Mononuclear cell (primary cell): ENCODE measurements around the gene SHC3. TPM values are rescaled to one million over a fixed set of nuclear protein-coding genes. Genes with fewer than 3 reads are reported as not detected.

Source experiments
- H3K27me3 ChIP-seq: 2 replicates; pipeline ENCODE4 v1.6.0; 2011; ENCODE audit warnings: low read length, control low read depth; ENCODE audit not compliant: insufficient read depth
- H3K4me1 ChIP-seq: 2 replicates; pipeline ENCODE4 v1.5.1; 2011; ENCODE audit warnings: mild to moderate bottlenecking, low read length, control low read depth; ENCODE audit not compliant: insufficient read depth
- H3K4me3 ChIP-seq: 2 replicates; pipeline ENCODE4 v1.5.1; 2011; ENCODE audit warnings: mild to moderate bottlenecking, low read length, moderate library complexity
- H3K9me3 ChIP-seq: 2 replicates; pipeline ENCODE4 v1.5.1; 2011; ENCODE audit warnings: low read depth, mild to moderate bottlenecking, control low read depth, low read length
- total RNA-seq: library from RNA; depleted of rRNA; stranded (reverse); fragments of >200 nt; gene quantifications from one replicate; pipeline ENCODE4 v1.2.3, GENCODE V29; 2012

The SHC3 gene
- total RNA-seq, 1 donor: under 0.01 TPM

DNA sequence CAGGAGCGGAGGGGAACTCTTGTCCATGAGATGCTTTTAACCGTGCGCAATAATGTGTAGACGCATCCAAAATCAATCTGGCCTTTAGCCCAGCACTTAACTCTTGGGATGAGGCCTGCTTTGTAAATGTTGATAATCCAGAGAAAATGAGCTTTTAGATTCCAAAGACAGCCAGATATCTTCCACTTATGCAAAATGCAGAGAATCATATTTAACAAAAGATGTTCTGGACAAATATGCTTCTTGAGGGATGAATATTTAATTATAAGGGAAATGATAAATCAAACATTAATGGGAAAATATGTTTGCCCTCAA is 181.7 kb downstream of the SHC3 start:
- H3K9me3 ChIP-seq: no peaks in the 10 kb centered on the region
- no peak overlapping the region for H3K4me3 ChIP-seq
- H3K27me3 ChIP-seq: peaks cover 7% of the 10 kb centered on the region
- peaks cover 30% of the 10 kb centered on the region for H3K4me1 ChIP-seq

DNA sequence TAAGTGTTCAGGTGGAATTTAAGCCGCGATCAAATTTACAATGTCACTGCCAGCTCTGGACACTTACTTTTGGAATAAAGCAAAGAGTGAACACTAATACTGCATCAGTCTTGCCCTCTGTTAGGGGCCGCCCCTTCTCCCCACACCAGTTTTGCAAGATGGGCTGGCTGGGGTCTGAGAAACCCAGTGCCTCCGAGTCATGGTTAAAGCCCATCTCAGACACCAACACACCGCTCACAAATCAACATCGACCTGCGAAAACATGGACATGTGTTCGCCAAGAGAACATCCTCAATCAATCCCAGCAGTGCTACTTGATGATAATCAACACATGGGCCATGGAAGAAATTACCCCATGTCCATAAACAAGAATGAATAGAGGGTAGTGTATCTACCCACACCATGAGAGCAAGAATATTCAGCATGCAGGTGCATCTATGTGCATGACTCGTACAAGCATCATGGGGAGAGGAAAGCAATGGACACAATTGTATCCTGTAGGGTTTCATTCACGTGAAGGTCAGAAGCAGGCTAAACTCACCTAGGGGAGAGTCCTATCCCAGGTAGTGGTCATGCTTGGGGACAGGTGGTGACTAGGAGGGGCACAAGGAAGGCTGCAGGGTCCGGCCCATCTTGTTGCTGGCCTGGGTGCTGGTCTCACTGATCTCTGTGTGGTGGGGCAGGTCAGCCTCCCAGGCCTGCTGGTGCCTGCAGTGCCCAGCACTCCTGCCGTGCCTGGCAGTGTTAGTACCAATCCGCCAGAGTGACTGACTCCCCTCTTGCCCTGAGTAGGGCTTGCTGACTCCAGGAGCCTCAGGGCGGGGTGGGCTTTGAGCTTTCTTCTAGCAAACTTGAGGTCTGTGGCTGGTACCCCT is 182.3 kb downstream of the SHC3 start:
- no peak overlapping the region for H3K4me3 ChIP-seq
- H3K9me3 ChIP-seq: no peaks in the 10 kb centered on the region
- H3K27me3 ChIP-seq: peaks cover 7% of the 10 kb centered on the region
- peaks cover 35% of the 10 kb centered on the region for H3K4me1 ChIP-seq

DNA sequence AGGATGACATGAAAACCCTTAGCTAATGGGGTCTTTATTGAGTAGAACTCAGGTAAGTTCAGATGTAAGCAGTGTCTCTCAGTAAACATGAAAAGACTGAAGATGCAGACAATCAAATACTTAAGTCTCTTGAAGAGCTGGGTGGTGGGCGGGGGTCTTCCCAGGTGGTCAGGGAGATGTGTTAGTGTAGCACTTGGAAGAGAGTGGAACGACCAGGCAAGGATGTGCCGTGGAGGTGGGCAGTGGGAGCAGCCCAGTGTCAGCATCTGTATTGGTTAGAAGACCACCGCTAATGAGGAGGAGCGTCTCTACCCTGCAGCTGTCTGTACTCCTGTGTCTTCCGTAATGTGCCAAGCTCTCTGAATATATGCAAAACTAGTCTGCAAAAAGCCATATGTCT is 183.0 kb downstream of the SHC3 start:
- Histone ChIP-seq H3K4me3 (no peak overlapping the region), H3K27me3 (peaks cover 7% of the 10 kb centered on the region), H3K4me1 (peaks cover 32% of the 10 kb centered on the region), H3K9me3 (no peaks in the 10 kb centered on the region)

DNA sequence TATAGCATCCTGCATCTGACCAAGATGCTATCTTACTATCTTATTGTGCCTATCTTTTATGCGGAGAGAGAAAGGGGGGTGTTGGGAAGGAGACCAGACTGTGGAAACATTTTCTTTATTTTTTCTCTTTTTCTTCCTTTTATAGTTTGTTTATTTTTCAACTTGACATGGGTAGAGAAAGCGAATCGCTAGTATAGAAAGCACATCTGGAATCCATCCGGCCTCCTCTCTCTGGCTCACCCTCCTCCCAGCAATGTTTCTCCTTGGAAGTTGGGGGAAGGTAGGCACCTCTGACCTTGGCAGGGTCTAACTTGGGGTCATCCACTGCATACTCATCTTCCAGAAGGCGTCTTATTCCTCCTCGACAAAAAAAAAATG is 183.4 kb downstream of the SHC3 start:
- peaks cover 34% of the 10 kb centered on the region for H3K4me1 ChIP-seq
- H3K9me3 ChIP-seq: no peaks in the 10 kb centered on the region
- H3K27me3 ChIP-seq: peaks cover 7% of the 10 kb centered on the region
- H3K4me3 ChIP-seq: no peak overlapping the region

DNA sequence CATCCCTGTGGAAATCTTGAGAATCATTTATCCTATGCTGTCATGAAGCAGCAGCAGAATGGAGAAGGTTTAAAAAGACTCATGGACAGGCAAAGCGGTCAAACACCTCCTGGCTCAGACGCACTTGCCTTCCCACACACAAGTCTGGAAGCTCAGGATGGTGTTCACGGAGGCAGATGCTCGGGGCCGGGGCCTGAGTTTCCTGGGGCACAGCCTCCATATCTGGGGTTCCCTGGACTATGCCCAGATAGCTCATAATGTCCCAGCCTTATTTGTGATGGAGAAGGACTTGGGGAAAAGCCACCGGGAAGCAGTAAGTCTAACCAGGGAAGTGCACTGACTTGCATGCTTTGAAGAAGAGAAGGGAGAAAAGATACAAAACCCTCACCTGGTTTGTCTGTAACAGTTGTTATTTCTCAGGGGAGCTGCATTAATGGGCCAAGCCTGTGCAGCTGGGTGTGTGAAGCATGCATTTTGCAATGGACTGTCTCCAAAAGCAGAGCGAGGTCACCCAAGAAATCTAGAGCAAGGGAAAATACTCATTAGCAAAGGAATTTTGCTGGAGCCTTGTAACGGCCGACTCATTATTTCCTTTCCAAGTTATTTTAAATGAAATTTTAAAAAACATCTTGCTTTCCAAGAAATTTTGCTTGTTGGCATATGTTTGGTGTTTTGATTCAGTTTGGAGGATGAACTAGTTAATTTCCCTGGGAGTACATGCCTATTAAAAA is 184.0 kb downstream of the SHC3 start:
- Histone ChIP-seq H3K9me3 (no peaks in the 10 kb centered on the region), H3K27me3 (peaks cover 7% of the 10 kb centered on the region), H3K4me3 (no peak overlapping the region), H3K4me1 (peaks cover 39% of the 10 kb centered on the region)

DNA sequence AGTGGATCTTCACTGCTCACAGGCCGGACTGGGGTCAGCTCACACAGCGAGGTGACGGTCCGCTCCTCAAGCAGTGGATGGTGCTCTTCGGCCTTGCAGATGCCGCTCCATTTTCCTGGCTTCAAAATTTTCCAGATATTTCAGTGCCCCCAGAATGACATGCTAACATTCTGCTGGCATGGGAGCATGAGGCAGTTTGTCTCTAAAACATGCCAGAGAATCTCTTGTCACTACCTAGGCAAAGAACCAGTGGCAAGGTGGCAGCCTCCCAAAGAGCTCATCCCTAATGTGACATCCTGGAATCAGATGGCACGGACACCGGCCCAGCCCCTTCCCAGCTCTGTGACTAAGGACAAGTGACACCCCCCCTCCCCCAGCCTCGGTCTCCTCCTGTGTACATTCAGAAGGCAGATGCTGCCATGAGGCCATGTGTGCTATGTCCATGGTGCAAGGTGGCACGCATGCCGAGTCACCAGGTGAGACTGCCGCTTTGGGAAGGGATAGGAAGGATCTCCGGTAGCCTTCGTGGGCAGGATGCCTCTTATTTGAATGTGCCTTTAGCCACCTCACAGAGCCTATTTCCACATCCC is 184.7 kb downstream of the SHC3 start:
- Histone ChIP-seq H3K27me3 (peaks cover 7% of the 10 kb centered on the region), H3K4me1 (peaks cover 46% of the 10 kb centered on the region), H3K9me3 (no peaks in the 10 kb centered on the region), H3K4me3 (no peak overlapping the region)

DNA sequence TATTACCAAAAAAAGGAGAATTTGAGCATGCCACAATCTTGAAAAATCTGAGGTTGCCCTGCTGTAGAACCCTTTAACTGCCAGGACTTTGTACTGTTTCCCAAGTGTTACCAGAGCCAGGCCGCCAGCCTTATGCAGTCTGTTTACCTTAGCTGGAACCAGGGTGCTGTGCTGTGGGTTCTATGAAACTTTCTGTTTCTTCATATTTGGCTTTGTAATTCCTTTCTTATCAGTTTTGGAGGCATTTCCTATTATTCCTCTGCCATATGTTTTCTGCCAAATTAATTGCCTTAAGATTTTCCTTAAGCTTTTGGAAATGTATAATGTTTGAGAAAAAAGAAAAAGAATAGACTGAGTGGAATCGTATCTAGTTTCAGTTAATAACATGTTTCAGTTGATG is 185.3 kb downstream of the SHC3 start:
- peaks cover 7% of the 10 kb centered on the region for H3K27me3 ChIP-seq
- H3K4me1 ChIP-seq: peaks cover 52% of the 10 kb centered on the region
- H3K9me3 ChIP-seq: no peaks in the 10 kb centered on the region
- peak overlapping the region; percentile 51 for H3K4me3 ChIP-seq

DNA sequence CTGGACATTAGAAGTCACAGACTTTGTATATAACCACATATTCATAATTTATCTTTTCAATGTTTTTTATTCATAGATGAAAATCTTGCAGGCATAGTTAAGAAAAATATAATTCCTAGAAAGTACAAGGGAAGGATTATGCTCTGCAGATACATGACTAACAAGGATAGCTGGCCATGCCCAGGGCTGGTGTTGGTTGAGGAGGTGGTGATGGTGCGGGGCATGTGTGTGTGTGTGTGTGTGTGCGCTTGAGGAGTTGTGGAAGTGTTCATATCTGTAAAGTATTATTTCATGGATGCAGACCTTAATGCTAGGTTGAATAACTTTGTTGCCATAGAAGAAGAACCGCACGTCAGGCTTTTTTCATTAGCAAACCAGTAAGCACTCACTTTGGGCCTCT is 186.1 kb downstream of the SHC3 start:
- no peaks in the 10 kb centered on the region for H3K9me3 ChIP-seq
- peaks cover 7% of the 10 kb centered on the region for H3K27me3 ChIP-seq
- H3K4me3 ChIP-seq: peak overlapping the region; percentile 51
- H3K4me1 ChIP-seq: peaks cover 52% of the 10 kb centered on the region

DNA sequence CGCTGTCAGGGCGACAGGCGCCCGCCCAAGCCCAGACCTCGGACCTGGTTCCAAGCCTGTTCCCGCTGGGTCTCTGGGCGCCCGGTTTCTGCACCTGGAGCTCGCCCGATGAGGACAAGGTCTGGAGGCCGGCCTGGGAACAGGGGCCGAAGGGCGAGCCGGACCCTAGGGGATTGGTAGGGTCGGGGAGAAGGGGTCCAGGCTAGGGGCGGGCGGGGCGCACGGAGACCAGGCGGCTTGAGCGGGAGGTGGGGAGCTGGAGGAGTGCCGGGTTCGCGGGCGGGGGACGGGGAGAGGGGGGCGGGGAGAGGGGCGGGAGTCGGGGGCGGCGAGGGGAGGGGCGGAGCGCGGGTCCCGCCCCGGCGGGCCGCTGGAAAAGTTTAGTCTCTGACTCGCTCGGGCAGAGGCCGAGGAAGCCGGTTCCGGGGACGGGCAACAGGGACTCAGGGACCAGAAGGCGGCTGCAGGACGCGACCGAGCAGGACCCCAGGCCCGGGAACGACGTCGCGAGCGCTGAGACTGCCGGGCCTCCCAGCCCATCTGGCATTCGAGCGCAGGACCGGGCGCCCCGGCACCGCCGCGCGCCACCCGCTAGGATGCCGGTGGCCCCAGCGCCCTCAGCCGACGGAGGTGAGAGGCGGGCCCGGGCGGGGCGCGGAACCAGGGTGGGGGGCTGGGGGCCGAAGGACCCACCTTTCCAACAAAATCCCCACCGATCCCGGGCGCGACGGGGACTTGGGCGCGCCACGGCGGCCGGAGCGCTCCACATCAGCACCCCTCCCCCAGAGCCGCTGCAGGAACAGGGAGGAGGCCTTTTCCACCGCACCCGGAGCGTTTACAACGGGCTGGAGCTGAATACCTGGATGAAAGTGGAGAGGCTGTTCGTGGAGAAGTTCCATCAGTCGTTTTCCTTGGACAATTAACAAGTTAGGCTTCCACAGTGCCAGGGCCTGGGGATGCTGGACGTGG is 187.3 kb downstream of the SHC3 start, which contains the start of gene S1PR3:
Gene S1PR3 (plus strand): TSS at position 403 of the 969 bp plus-strand sequence. CDS start 9,733 bp downstream, outside the sequence.
- Histone ChIP-seq H3K4me3 (peak within 1 kb of the TSS; percentile 51), H3K27me3 (peaks cover 7% of the 10 kb centered on the region), H3K9me3 (no peaks in the 10 kb centered on the region), H3K4me1 (peaks cover 52% of the 10 kb centered on the region)

DNA sequence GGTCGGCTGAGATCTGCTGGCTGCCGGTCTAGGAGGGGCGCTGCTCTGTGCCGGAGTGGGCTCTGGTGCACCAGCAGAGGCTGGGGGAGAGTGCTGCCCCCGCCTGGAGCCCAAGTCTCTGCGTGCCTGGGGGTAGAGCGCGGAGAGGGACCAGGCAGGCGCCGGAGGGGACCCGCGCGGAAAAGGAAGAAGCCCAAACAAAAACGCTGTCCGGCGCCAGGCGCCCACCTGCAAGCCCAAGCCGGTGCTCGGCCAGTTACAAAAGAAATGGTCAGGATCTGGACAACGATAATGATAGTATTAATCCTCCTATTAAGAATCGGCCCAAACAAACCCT is 187.9 kb downstream of the SHC3 start:
- Histone ChIP-seq H3K4me3 (peak overlapping the region; percentile 18), H3K9me3 (no peaks in the 10 kb centered on the region), H3K27me3 (peaks cover 7% of the 10 kb centered on the region), H3K4me1 (peaks cover 52% of the 10 kb centered on the region)

DNA sequence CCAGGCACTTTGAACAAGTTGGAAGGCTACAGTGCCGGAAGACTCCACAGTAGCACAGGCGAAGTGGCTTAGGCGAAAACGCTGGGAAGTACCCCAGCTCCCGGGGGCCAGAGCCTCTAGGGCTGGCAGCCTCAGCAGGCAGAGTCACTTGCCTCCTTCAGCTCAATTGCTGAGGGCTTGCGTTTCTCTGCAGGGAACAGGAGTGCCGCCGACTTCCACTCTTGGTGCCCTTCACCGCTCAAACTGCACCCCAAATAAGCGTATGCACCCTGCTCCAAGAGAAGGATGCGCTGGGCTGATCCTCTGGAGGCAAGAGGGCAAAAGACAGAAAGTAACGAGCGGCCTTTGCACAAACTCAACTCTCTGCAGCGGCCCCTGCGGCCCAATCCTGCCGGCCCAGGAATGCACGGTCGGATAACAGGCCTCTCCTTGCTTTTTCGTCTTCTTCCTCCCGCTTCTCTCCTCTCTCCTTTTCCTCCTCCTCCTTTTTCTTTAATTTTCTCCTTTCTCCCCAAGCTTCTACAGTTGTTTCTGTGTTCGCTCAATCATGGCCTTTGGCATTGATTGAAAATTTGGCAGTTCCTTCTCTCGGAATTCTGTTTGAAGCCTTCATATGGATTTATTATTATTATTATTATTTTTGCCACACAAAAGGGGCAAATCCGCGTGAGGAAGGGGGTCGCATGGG is 188.4 kb downstream of the SHC3 start:
- no peaks in the 10 kb centered on the region for H3K9me3 ChIP-seq
- H3K27me3 ChIP-seq: peaks cover 7% of the 10 kb centered on the region
- H3K4me1 ChIP-seq: peaks cover 52% of the 10 kb centered on the region
- H3K4me3 ChIP-seq: no peak overlapping the region

DNA sequence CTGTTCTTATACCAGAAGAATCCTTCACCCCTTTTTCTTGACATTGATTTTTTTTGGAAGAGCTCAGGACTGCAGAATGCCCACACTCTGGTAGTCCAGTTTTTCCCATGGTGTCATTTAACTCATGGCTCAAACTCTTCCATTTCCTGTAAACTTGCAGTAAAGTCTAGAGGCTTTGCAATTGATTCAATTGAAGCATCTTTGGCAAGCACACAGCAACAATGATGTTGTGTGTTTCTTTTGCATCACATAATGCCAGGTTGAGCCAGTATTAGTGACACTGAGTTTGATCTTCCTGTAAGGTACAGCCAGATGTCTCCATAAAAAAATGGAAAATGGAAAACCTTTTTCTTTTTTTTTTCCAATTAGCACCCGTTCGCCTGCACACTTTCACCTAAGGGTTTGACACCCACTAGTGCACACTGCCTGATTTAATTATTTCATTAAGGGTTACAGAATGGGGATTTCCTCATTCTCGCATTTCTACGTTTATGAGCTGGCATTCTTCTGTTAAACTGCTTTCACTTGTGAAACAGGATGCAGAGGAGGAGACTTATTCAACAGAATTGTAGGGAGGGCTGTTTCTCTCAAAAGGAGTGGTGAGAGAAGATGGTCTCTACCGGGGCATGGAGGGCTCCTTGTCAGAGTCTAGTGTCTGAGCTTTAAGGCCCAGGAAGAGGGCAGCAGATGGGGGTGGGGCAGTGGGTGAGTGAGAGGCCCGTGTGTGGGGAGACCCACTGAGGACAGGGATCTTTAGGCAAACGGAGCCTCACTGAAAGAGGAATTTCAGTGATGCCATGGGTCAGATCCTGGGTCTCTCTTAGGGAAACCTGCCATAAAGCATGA is 189.6 kb downstream of the SHC3 start:
- Histone ChIP-seq H3K4me1 (peaks cover 43% of the 10 kb centered on the region), H3K4me3 (no peak overlapping the region), H3K27me3 (peaks cover 7% of the 10 kb centered on the region), H3K9me3 (no peaks in the 10 kb centered on the region)

DNA sequence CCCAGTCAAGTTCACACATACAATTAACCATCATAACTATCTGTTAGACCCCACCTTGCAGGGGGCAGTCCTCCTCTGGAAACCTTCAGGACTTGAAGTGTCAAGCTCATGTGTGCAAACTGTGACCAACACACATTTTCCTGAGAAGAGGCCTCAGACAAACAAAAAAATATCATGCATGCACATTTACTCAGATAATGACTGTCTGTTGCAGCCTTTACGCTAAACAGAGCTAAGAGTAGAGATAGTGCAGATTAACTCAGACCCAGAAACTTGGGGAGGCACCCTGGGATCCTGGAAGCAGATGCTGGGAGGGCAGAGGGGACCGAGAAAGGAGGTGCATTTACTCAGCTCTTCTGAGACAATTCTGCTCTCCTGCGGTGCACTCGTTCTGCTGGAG is 191.0 kb downstream of the SHC3 start:
- peaks cover 38% of the 10 kb centered on the region for H3K4me1 ChIP-seq
- peaks cover 4% of the 10 kb centered on the region for H3K27me3 ChIP-seq
- H3K4me3 ChIP-seq: no peak overlapping the region
- no peaks in the 10 kb centered on the region for H3K9me3 ChIP-seq
